ENCODE data around the gene ABCA3.

ABCA3 gene

GRCh38 chr16:2385190-2385836 lies 44.8 kb upstream of the ABCA3 start:
- no peak for TF ChIP-seq CREB1 (IDR thresholded peaks at IDR 0.05; ENCODE audit: low read depth)
- no peak for TF ChIP-seq TCF12 (IDR thresholded peaks at IDR 0.05; ENCODE audit: low read depth)
- no peak for TF ChIP-seq RAD21 (IDR thresholded peaks at IDR 0.05; ENCODE audit: low read depth)
- no peak for TF ChIP-seq CEBPB (IDR thresholded peaks at IDR 0.05)
- no peak for TF ChIP-seq TEAD4 (IDR thresholded peaks at IDR 0.05)
- TF ChIP-seq MAX (IDR thresholded peaks at IDR 0.05), result no peak
- TF ChIP-seq YY1 (IDR thresholded peaks at IDR 0.05; ENCODE audit: low read depth), result no peak
- no peak for TF ChIP-seq ZBTB7A (IDR thresholded peaks at IDR 0.05; ENCODE audit: low read depth)
- TF ChIP-seq EP300 (IDR thresholded peaks at IDR 0.05; ENCODE audit: borderline replicate concordance), result no peak
- TF ChIP-seq FOXM1 (IDR thresholded peaks at IDR 0.05; ENCODE audit: borderline replicate concordance, low read depth), result no peak
- no peak for TF ChIP-seq TAF1 (IDR thresholded peaks at IDR 0.05; ENCODE audit: low read depth)
- no peak for TF ChIP-seq EGR1 (IDR thresholded peaks at IDR 0.05)
- TF ChIP-seq REST (IDR thresholded peaks at IDR 0.05; ENCODE audit: low read depth), result no peak

- no peak for TF ChIP-seq TCF12 (IDR thresholded peaks at IDR 0.05; ENCODE audit: low read depth)
- no peak for TF ChIP-seq CREB1 (IDR thresholded peaks at IDR 0.05; ENCODE audit: low read depth)
- TF ChIP-seq USF1 (IDR thresholded peaks at IDR 0.05), result no peak
- no peak for TF ChIP-seq EGR1 (IDR thresholded peaks at IDR 0.05)
- no peak for TF ChIP-seq MAX (IDR thresholded peaks at IDR 0.05)
- TF ChIP-seq YY1 (IDR thresholded peaks at IDR 0.05; ENCODE audit: low read depth), result no peak
- no peak for TF ChIP-seq NFIC (IDR thresholded peaks at IDR 0.05)
- TF ChIP-seq RAD21 (IDR thresholded peaks at IDR 0.05; ENCODE audit: low read depth), result no peak
- no peak for TF ChIP-seq REST (IDR thresholded peaks at IDR 0.05; ENCODE audit: low read depth)
- TF ChIP-seq FOXM1 (IDR thresholded peaks at IDR 0.05; ENCODE audit: borderline replicate concordance, low read depth), result no peak
Observed at GRCh38 chr16:2384426-2384825, 43.9 kb upstream of the ABCA3 start.

GRCh38 chr16:2383501-2383900 lies 43.0 kb upstream of the ABCA3 start:
- no peak for TF ChIP-seq CEBPB (IDR thresholded peaks at IDR 0.05)
- TF ChIP-seq YY1 (IDR thresholded peaks at IDR 0.05; ENCODE audit: low read depth), result no peak
- TF ChIP-seq MAX (IDR thresholded peaks at IDR 0.05), result no peak
- TF ChIP-seq EGR1 (IDR thresholded peaks at IDR 0.05), result no peak
- no peak for TF ChIP-seq RAD21 (IDR thresholded peaks at IDR 0.05; ENCODE audit: low read depth)
- TF ChIP-seq ZBTB7A (IDR thresholded peaks at IDR 0.05; ENCODE audit: low read depth), result no peak
- TF ChIP-seq TAF1 (IDR thresholded peaks at IDR 0.05; ENCODE audit: low read depth), result no peak
- no peak for TF ChIP-seq REST (IDR thresholded peaks at IDR 0.05; ENCODE audit: low read depth)
- TF ChIP-seq TCF12 (IDR thresholded peaks at IDR 0.05; ENCODE audit: low read depth), result no peak
- TF ChIP-seq EP300 (IDR thresholded peaks at IDR 0.05; ENCODE audit: borderline replicate concordance), result no peak
- no peak for TF ChIP-seq FOXM1 (IDR thresholded peaks at IDR 0.05; ENCODE audit: borderline replicate concordance, low read depth)
- no peak for TF ChIP-seq NFIC (IDR thresholded peaks at IDR 0.05)
- no peak for TF ChIP-seq USF1 (IDR thresholded peaks at IDR 0.05)
- no peak for TF ChIP-seq CREB1 (IDR thresholded peaks at IDR 0.05; ENCODE audit: low read depth)
- no peak for TF ChIP-seq TEAD4 (IDR thresholded peaks at IDR 0.05)

GRCh38 chr16:2374644-2375043 lies 34.1 kb upstream of the ABCA3 start:
- TF ChIP-seq EP300 (IDR thresholded peaks at IDR 0.05; ENCODE audit: borderline replicate concordance), result no peak
- TF ChIP-seq ZBTB7A (IDR thresholded peaks at IDR 0.05; ENCODE audit: low read depth), result no peak
- TF ChIP-seq RAD21 (IDR thresholded peaks at IDR 0.05; ENCODE audit: low read depth), result no peak
- no peak for TF ChIP-seq FOXM1 (IDR thresholded peaks at IDR 0.05; ENCODE audit: borderline replicate concordance, low read depth)
- no peak for TF ChIP-seq TCF12 (IDR thresholded peaks at IDR 0.05; ENCODE audit: low read depth)
- no peak for TF ChIP-seq EGR1 (IDR thresholded peaks at IDR 0.05)
- TF ChIP-seq CREB1 (IDR thresholded peaks at IDR 0.05; ENCODE audit: low read depth), result no peak
- TF ChIP-seq CEBPB (IDR thresholded peaks at IDR 0.05), result no peak
- no peak for TF ChIP-seq NFIC (IDR thresholded peaks at IDR 0.05)
- TF ChIP-seq MAX (IDR thresholded peaks at IDR 0.05), result no peak
- no peak for TF ChIP-seq YY1 (IDR thresholded peaks at IDR 0.05; ENCODE audit: low read depth)
- no peak for TF ChIP-seq TEAD4 (IDR thresholded peaks at IDR 0.05)
- TF ChIP-seq REST (IDR thresholded peaks at IDR 0.05; ENCODE audit: low read depth), result no peak

Data from Ishikawa (cell line).